Effector CD8-positive, alpha-beta T cell (primary cell): ENCODE results near the gene CHRNB1.

ENCODE experiments used
- DNase-seq: peaks from one replicate; lab custom pipeline; 2025; lab: John Stamatoyannopoulos, UW

The CHRNB1 gene

GRCh38 chr17:7415784-7416183 lies 29.1 kb upstream of the CHRNB1 start:
- no peak for DNase-seq

GRCh38 chr17:7416323-7416722 lies 28.5 kb upstream of the CHRNB1 start:
- DNase-seq = no peak

- no peak for DNase-seq
Measured at GRCh38 chr17:7417056-7417655, 27.7 kb upstream of the CHRNB1 start.

GRCh38 chr17:7418472-7419152 lies 26.2 kb upstream of the CHRNB1 start:
- no peak for DNase-seq

GRCh38 chr17:7419819-7420610 lies 24.8 kb upstream of the CHRNB1 start, which contains the start of gene SPEM1:
Gene SPEM1 (plus strand): TSS chr17:7420324. CDS start chr17:7420385, 61 bp downstream.
- DNase-seq = no peak

GRCh38 chr17:7421186-7421585 lies 23.7 kb upstream of the CHRNB1 start:
- DNase-seq = no peak

GRCh38 chr17:7423679-7424078 lies 21.2 kb upstream of the CHRNB1 start:
- no peak for DNase-seq

- DNase-seq = no peak
Measured at GRCh38 chr17:7425316-7425715, 19.5 kb upstream of the CHRNB1 start, which contains the start of gene SPEM2. Gene SPEM2 (plus strand): TSS chr17:7425616. CDS start chr17:7425689, 73 bp downstream.

GRCh38 chr17:7425756-7426155 lies 19.1 kb upstream of the CHRNB1 start:
- DNase-seq = no peak

- no peak for DNase-seq
Measured at GRCh38 chr17:7426203-7426863, 18.5 kb upstream of the CHRNB1 start.

- no peak for DNase-seq
Measured at GRCh38 chr17:7426896-7427489, 17.9 kb upstream of the CHRNB1 start.

GRCh38 chr17:7427549-7427948 lies 17.3 kb upstream of the CHRNB1 start:
- DNase-seq = no peak

GRCh38 chr17:7428557-7428956 lies 16.3 kb upstream of the CHRNB1 start, which contains the start of gene SPEM3:
Gene SPEM3 (plus strand): TSS chr17:7428857. CDS start chr17:7428903, 46 bp downstream.
- DNase-seq = no peak

- no peak for DNase-seq
Measured at GRCh38 chr17:7429722-7430121, 15.1 kb upstream of the CHRNB1 start.

GRCh38 chr17:7431231-7431630 lies 13.6 kb upstream of the CHRNB1 start:
- no peak for DNase-seq

GRCh38 chr17:7432296-7432695 lies 12.6 kb upstream of the CHRNB1 start:
- no peak for DNase-seq

GRCh38 chr17:7435676-7436555 lies 8.9 kb upstream of the CHRNB1 start:
- DNase-seq = peak; percentile 43

- peak; percentile 54 for DNase-seq
Measured at GRCh38 chr17:7436556-7437368, 8.1 kb upstream of the CHRNB1 start.

GRCh38 chr17:7437369-7437863 lies 7.4 kb upstream of the CHRNB1 start:
- DNase-seq = no peak
